HepG2 (cell line): Measurements from ENCODE around the gene GDF11. TPM values are rescaled to one million over a fixed set of nuclear protein-coding genes. Genes with fewer than 3 reads are reported as not detected.
A peak's percentile ranks its signal among the peaks of the same experiment; 100 is the strongest.

Experiments
- ATAC-seq: fragments of 200-7000 bp; cut with Tn5 transposase; 3 replicates; pipeline ENCODE4 v1.9.1; 2020; ENCODE audit warnings: mild to moderate bottlenecking, moderate library complexity
- BruUV-seq: library from RNA; stranded (reverse); fragments of 400-500 nt; replicated peaks from 2 replicates; lab custom pipeline; 2021; lab: Mats Ljungman, UMichigan
- CTCF ChIA-PET: fragments of 300-600 bp; formaldehyde crosslinking; extraction: SDS; loops from one replicate; lab custom pipeline; 2021; ENCODE audit warnings: low total read pairs, inconsistent platforms, low intra/inter-chr PET ratio; lab: Yijun Ruan, JAX
- POLR2A ChIA-PET: fragments of 350-600 bp; sonication (Branson Sonifier 250); formaldehyde crosslinking; loops from one replicate; lab custom pipeline; 2020; ENCODE audit warnings: antibody characterized with exemption, inconsistent platforms; lab: Yijun Ruan, JAX
- DNase-seq: peaks from one replicate; pipeline ENCODE4 v3.0.0-alpha.2; 2015; ENCODE audit warnings: low spot score
- FAIRE-seq: peaks from 3 replicates; lab custom pipeline; 2011; peaks lifted over from hg19 to GRCh38; lab: Jason Lieb, UNC
- H2AFZ ChIP-seq: one replicate; pipeline ENCODE4 v1.6.1; 2011; ENCODE audit warnings: low read length, inconsistent platforms
- H3K27ac ChIP-seq: fragments of 300-600 bp; 3 replicates; pipeline ENCODE4 v1.8.0; 2011; ENCODE audit warnings: mixed run types, mild to moderate bottlenecking, mixed read lengths, low read length, inconsistent platforms; ENCODE audit not compliant: insufficient read depth; ENCODE audit errors: extremely low read length
- H3K27me3 ChIP-seq, 2 experiments: fragments of 200-600 bp in 1 of 2; 2 replicates in 1 of 2; 3 replicates in 1 of 2; pipeline versions ENCODE4 v1.6.0 to v1.8.0; 2011; ENCODE audit warnings: low read length in 2 of 2, mild to moderate bottlenecking in 2 of 2, moderate library complexity in 2 of 2, inconsistent platforms in 1 of 2; ENCODE audit not compliant: insufficient read depth in 2 of 2, control insufficient read depth in 1 of 2
- H3K36me3 ChIP-seq, 2 experiments: fragments of 200-600 bp in 1 of 2; replicated peaks in 1 of 2; 2 replicates in 1 of 2; 3 replicates in 1 of 2; pipeline versions ENCODE4 v1.5.1 to v1.8.0; 2011; ENCODE audit warnings: low read length in 2 of 2, inconsistent platforms in 1 of 2; ENCODE audit not compliant: insufficient read depth in 2 of 2, control insufficient read depth in 1 of 2
- H3K4me1 ChIP-seq: 2 replicates; pipeline ENCODE4 v1.5.1; 2012; ENCODE audit warnings: low read length, inconsistent platforms; ENCODE audit not compliant: insufficient read depth
- H3K4me2 ChIP-seq: 2 replicates; pipeline ENCODE4 v1.6.0; 2011; ENCODE audit warnings: low read depth, low read length, inconsistent platforms
- H3K4me3 ChIP-seq, 3 experiments: fragments of 200-600 bp in 1 of 3; sonication (generic), shearing (Covaris generic) in 1 of 3; replicated peaks in 1 of 3; 2 replicates each; pipeline ENCODE4 v1.5.1; 2011 to 2016; ENCODE audit warnings: low read length in 3 of 3, inconsistent platforms in 2 of 3, low read depth in 2 of 3, mild to moderate bottlenecking in 2 of 3, control low read depth in 1 of 3, mixed read lengths in 1 of 3; ENCODE audit not compliant: insufficient read depth in 1 of 3
- H3K79me2 ChIP-seq: one replicate; pipeline ENCODE4 v1.6.1; 2011; ENCODE audit warnings: low read length, inconsistent platforms; ENCODE audit not compliant: insufficient read depth
- H3K9ac ChIP-seq: 2 replicates; pipeline ENCODE4 v1.6.0; 2011; ENCODE audit warnings: mild to moderate bottlenecking, low read depth, low read length, inconsistent platforms; ENCODE audit not compliant: insufficient read depth
- H3K9me3 ChIP-seq: 2 replicates; pipeline ENCODE4 v1.5.1; 2012; ENCODE audit warnings: mild to moderate bottlenecking, low read length
- H4K20me1 ChIP-seq: 2 replicates; pipeline ENCODE4 v1.6.0; 2011; ENCODE audit warnings: inconsistent platforms, mild to moderate bottlenecking, low read length, moderate library complexity; ENCODE audit not compliant: insufficient read depth
- HHEX ChIP-seq: IDR thresholded peaks from 2 replicates; pipeline ENCODE4 v1.6.1; 2016; ENCODE audit warnings: control low read depth
- HNF4A ChIP-seq: sonication (generic); formaldehyde crosslinking; IDR thresholded peaks from 2 replicates; pipeline ENCODE4 v1.4.0; 2020; ENCODE audit warnings: missing genetic modification reagents
- PAXIP1 ChIP-seq: sonication (generic); formaldehyde crosslinking; conservative IDR thresholded peaks from 2 replicates; pipeline ENCODE4 v1.4.0; 2020; ENCODE audit warnings: mild to moderate bottlenecking, missing genetic modification reagents, moderate library complexity
- POLR2AphosphoS5 ChIP-seq: IDR thresholded peaks from 2 replicates; pipeline ENCODE4 v1.6.1; 2012; ENCODE audit warnings: low read depth, low read length
- POLR2G ChIP-seq: fragments of 200-400 bp; formaldehyde crosslinking; IDR thresholded peaks from 2 replicates; pipeline ENCODE4 v1.6.1; 2018; ENCODE audit warnings: mild to moderate bottlenecking, low read depth, low read length, moderate library complexity
- XRCC5 ChIP-seq: fragments of 200-400 bp; formaldehyde crosslinking; optimal IDR thresholded peaks from 2 replicates; pipeline ENCODE3; 2017; ENCODE audit warnings: mild to moderate bottlenecking, low read length
- ZGPAT ChIP-seq: IDR thresholded peaks from 2 replicates; pipeline ENCODE4 v1.6.1; 2016; ENCODE audit warnings: mild to moderate bottlenecking
- ZNF275 ChIP-seq: sonication (generic); formaldehyde crosslinking; IDR thresholded peaks from 2 replicates; pipeline ENCODE4 v1.8.0; 2022; ENCODE audit warnings: missing genetic modification reagents, mild to moderate bottlenecking, inconsistent platforms, borderline replicate concordance
- ZNF652 ChIP-seq: IDR thresholded peaks from 2 replicates; pipeline ENCODE4 v1.6.1; 2016; ENCODE audit warnings: low read depth, borderline replicate concordance
- ZNF878 ChIP-seq: sonication (generic); formaldehyde crosslinking; IDR thresholded peaks from 2 replicates; pipeline ENCODE4 v1.8.1; 2023; ENCODE audit warnings: mild to moderate bottlenecking, missing genetic modification reagents, moderate library complexity
- ZSCAN5A ChIP-seq: sonication (generic); formaldehyde crosslinking; IDR thresholded peaks from 2 replicates; pipeline ENCODE4 v1.8.0; 2022; ENCODE audit warnings: mild to moderate bottlenecking, missing genetic modification reagents, borderline replicate concordance
- WGBS: methylation state at CpG from one replicate; pipeline ENCODE4 v1.1.6; 2017; ENCODE audit warnings: low lambda C conversion rate; 5-methylcytosine and 5-hydroxymethylcytosine counted together
- in situ Hi-C: cut with HindIII; loops from 2 replicates; pipeline ENCODE4 v1.10.0; 2017; ENCODE audit warnings: low pct_unique_long_range_greater_than_20kb; ENCODE audit not compliant: extremely low pct_ligation_motif_present
- intact Hi-C: fragments of 100-400 bp; cut with micrococcal nuclease; formaldehyde crosslinking; loops from one replicate; pipeline ENCODE4 v1.10.0; 2022; ENCODE audit not compliant: unreplicated experiment
- polyA plus RNA-seq, 8 experiments: library from polyadenylated mRNA; depleted of rRNA in 3 of 8; stranded (reverse) in 7 of 8; unstranded in 1 of 8; fragments of >200 nt; fragmentation: Illumina TruSeq in 4 of 8; extraction: Trizol in 4 of 8; gene quantifications; 2 replicates each; pipeline versions ENCODE4 v1.2.1 to v1.2.3, GENCODE V29; 2011 to 2016; ENCODE audit warnings: low read depth in 4 of 8, missing spikeins in 1 of 8, mixed read lengths in 1 of 8; ENCODE audit not compliant: insufficient read depth in 1 of 8
- total RNA-seq, 5 experiments: library from RNA; depleted of rRNA; stranded (reverse); fragments of >200 nt; fragmentation: Illumina TruSeq; extraction: Trizol; gene quantifications; 2 replicates each; pipeline ENCODE4 v1.2.3, GENCODE V29; 2016; ENCODE audit warnings: low read depth in 1 of 5

Gene GDF11
- total and polyA plus RNA-seq, 2 of the 13 experiments (the other 11 are each of a cell fraction or from before 2014, with no cell fraction given), result 0.63 to 1.5 TPM

- TF ChIP-seq ZNF878, result no peak
- TF ChIP-seq ZNF275 (CRISPR knock-in tag), result no peak
- peak; percentile 73 for TF ChIP-seq HNF4A
- TF ChIP-seq POLR2AphosphoS5, result 0 out of 2 replicates have a peak, but pooled peaks have one; percentile 24
- TF ChIP-seq POLR2G, result peak; percentile 63; the same call in 1 of the 2 replicates
- peak; percentile 54; the same call in 1 of the 2 replicates for TF ChIP-seq PAXIP1
Observed at GRCh38 chr12:55720071-55720564, 22.8 kb upstream of the GDF11 start, which contains the start of gene RDH5 (continued).

GRCh38 chr12:55720894-55721444, 22.0 kb upstream of the GDF11 start:
- POLR2A ChIA-PET, result interaction anchor here (0.6 to 5.3 kb wide), 11 partner anchors 8 to 289 kb away, joined by 3 to 38 read pairs (median 5); partner anchors contain the start of genes CD63, DNAJC14, PYM1 and RAB5B
- 90% methylated on average over 2 of the region's 9 CpGs for whole genome bisulfite sequencing
- Histone ChIP-seq H3K36me3 (peaks cover 6 to 16% of the 10 kb centered on the region in 2 experiments), H3K4me2 (peak overlapping the region; percentile 62), H3K4me3 (peak overlapping the region in 2 of 3 experiments; percentile 15 to 46; a peak in 1 of 6 replicates), H3K27me3 (no peaks in the 10 kb centered on the region), H2AFZ (no peak overlapping the region), H3K9me3 (no peaks in the 10 kb centered on the region), H3K4me1 (peaks cover 81% of the 10 kb centered on the region), H4K20me1 (0 out of 2 replicates have a peak, but pooled peaks cover 2% of the 10 kb centered on the region), H3K9ac (no peak overlapping the region), H3K27ac (peak overlapping the region; percentile 59), H3K79me2 (no peaks in the 10 kb centered on the region)
- CTCF ChIA-PET, result interaction anchor here (1.0 to 2.5 kb wide), 4 partner anchors 16 to 61 kb away, joined by 4 to 13 read pairs (median 6); a partner anchor contains a TSS
- TSS peak; percentile 13 for BruUV-seq
- ATAC-seq (peak; percentile 80), DNase-seq (peak; percentile 55), FAIRE-seq (peak; percentile 51)
- in situ Hi-C loops, result no loop called here
- intact Hi-C loops, result loop anchor here (1.0 to 5.0 kb wide), 5 partner anchors 14 to 534 kb away; partner anchors contain the start of gene ITGA7
- TF ChIP-seq ZSCAN5A (CRISPR knock-in tag), result no peak
- TF ChIP-seq ZGPAT (CRISPR knock-in tag), result 0 out of 2 replicates have a peak, but pooled peaks have one; percentile 36
- TF ChIP-seq XRCC5, result peak; percentile 34
- TF ChIP-seq HHEX (CRISPR knock-in tag), result no peak
- no peak for TF ChIP-seq ZNF652 (CRISPR knock-in tag)
